Limb (tissue), 2 donors: ENCODE measurements around the gene LGALS4.
A peak's percentile ranks its signal among the peaks of the same experiment; 100 is the strongest.
"Not testable (repeated sequence)": the region's sequence is repeated elsewhere in the genome, so short reads cannot be mapped to it uniquely, and the experiment has no call there.

ENCODE experiments used
- DNase-seq, 2 donors: peaks; one replicate each; pipeline ENCODE4 v3.0.0-alpha.2; 2016; ENCODE audit errors: extremely low spot score in 2 of 2

Gene LGALS4

DNA sequence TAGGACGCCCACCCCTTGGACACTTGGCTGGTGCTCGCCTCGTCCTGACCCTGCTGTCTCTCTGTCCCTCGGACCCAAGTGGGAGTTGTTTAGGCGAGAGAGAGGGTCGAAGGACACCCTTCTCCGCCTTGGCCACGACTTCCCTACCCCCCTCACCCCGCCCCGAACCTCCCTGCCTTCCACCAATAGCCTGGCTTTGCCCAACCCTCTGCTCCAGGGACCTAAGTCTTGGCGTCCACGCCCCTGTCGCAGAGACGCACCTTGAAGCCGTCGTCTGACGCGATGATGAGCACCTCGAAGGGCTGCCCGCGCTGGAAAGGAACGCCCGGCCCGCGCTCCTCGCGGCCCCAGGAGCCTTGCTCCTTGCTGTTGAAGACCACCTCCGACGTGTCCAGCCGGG is 41.2 kb downstream of the LGALS4 start:
- not testable (repeated sequence) for DNase-seq

DNA sequence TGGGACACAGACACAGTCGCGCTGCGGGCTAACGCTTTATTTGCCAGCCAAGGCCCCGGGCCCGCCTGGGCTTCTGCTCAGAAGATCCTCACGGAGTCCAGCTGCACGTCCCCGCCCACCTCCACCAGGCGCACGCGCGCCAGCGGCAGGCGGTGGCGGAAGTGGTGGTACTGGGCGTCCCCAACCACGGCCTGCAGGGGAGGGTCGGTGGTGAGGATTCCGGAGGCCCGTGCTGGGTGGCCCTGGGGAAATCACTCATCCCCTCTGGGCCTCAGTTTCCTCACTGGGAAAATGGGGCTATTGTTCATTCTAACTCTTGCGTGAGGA is 41.8 kb downstream of the LGALS4 start:
- DNase-seq = not testable (repeated sequence)

DNA sequence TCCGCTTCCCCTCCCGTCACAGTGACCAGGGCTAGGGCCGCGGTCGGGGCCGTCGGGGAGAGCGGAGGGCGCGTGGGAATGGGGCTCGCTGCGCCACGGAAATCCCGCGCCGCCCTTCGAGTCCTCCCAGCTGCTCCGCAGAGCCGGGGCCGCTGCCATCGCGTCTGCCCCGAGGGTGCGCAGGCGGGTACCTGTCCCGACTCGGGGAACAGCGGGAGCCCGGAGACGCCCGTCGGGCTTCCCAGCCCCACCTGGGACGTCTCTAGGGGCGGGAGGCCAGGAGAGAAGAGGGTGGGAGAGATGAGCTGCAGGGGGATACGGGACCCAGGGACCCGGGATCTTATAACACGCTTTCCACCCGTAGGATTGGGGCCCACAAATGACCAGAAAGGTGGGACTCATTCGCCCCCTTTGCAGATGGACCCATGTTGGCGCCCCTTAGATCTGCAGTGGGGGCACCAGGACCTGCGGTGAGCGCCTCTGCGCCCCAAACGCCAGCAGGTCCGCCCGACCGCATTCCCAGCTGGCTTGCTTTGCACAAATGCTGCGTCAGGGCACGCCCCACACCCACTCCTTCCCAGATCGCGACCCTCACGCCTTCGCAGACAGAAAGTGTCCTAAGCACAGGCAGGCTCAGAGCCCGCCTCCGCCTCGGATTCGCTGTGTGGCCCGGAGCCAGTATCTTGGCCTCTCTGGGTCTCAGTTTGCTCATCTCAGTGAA is 42.4 kb downstream of the LGALS4 start:
- DNase-seq = not testable (repeated sequence)

DNA sequence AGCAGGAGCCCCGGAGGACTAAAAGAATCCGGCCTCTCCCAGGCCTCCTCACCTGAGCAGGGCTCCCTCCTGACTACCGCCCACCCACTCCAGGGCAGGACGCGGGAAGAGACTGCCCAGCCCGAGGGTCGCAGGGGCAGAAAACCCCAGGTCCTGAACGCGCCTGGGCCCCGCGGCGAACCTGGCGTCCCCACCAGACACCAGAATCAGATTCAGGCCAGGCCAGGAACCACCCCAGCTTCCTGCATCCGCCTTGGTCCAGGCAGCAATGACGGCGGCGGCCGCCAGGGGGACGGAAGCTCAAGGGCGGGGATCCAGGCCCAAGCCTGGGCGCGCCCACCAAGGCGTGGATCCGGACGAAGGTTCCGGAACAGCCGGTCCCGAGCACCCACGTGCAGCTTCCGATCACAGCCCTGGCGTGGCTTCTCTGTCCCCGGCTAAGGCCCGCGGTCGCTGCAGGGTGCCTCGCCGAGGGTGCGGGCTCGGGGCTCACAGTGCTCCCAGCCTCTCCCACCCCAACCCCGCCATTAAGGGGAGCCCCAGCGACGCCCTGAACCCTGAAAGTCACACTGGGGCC is 43.0 kb downstream of the LGALS4 start:
- DNase-seq = peak; percentile 77 to 89

- DNase-seq = no peak
Observed at GRCh38 chr19:38766276-38767047, 46.3 kb downstream of the LGALS4 start.

GRCh38 chr19:38765214-38765613 is 47.5 kb downstream of the LGALS4 start:
- DNase-seq = no peak

DNA sequence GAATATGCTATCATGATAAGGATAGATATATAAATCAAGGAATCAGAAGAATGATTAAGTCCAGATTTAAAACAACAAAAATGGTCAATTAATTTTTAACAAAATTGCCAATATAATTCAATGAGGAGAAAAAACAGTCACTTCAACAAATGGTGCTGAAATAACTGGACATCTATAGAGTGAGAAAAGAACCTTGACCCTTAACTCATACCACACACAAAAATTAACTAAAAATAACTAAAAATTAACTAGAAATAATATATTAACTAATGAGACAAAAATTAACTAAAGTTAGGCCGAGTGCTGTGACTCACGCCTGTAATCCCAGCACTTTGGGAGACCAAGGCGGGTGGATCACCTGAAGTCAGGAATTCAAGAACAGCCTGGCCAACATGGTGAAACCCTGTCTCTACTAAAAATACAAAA is 48.9 kb downstream of the LGALS4 start:
- DNase-seq = no peak

DNA sequence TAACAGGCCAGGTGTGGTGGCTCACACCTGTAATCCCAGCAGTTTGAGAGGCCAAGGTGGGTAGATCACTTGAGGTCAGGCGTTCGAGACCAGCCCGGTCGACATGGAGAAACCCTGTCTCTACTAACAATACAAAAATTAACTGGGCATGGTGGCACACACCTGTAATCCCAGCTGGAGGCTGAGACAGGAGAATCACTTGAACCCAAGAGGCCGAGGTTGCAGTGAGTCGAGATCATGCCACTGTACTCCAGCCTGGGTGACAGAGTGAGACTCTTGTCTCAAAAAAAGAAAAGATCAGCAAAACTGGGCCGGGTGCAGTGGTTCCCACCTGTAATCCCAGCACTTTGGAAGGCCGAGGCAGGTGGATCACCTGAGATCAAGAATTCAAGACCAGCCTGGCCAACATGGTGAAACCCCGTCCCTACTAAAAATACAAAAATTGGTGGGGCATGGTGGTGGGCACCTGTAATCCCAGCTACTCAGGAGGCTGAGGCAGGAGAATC is 50.8 kb downstream of the LGALS4 start:
- DNase-seq = not testable (repeated sequence)

DNA sequence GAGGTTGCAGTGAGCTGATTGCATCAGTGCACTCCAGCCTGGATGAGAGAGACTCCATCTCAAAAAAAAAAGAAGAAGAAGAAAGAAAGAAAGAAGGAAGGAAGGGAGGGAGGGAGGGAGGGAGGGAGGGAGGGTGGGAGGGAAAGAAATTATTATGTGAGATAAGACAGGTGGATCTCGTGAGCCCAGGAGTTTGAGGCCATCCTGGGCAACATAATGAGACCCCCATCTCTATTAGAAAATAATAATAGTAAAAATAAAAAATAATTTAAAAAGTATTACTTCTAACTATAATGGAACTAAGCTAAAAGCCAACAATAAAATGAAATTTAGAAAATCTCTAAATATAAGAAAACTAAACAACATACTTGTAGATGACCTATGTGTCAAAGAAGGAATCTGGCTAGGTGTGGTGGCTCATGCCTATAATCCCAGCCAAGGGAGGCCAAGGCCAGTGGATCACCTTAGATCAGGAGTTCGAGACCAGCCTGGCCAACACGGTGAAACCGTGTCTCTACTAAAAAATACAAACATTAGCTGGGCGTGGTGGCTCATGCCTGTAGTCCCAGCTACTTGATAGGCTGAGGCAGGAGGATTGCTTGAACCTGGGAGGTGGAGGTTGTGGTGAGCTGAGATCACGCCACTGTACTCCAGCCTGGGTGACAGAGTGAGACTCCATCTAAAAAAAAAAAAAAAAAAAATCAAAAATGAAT is 51.8 kb downstream of the LGALS4 start:
- DNase-seq = not testable (repeated sequence)

DNA sequence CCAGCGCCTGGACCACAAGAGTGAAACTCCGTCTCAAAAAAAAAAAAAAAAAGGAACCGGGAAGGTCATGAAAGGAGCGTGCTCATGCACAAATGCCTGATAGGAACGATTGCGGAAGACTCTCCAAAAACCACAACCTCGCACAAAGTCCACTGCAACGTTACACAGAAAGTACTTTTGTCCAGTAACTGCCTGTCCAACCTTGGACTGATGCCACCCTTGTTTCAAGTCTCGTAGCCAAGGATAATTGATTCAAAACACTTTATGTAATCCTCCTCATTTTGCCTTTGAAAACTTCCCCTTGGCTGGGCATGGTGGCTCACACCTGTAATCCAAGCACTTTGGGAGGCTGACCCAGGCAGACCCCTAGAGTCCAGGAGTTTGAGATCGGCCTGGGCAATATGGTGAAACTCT is 53.1 kb downstream of the LGALS4 start:
- no peak for DNase-seq

GRCh38 chr19:38754196-38754595 is 58.5 kb downstream of the LGALS4 start:
- not testable (repeated sequence) for DNase-seq

DNA sequence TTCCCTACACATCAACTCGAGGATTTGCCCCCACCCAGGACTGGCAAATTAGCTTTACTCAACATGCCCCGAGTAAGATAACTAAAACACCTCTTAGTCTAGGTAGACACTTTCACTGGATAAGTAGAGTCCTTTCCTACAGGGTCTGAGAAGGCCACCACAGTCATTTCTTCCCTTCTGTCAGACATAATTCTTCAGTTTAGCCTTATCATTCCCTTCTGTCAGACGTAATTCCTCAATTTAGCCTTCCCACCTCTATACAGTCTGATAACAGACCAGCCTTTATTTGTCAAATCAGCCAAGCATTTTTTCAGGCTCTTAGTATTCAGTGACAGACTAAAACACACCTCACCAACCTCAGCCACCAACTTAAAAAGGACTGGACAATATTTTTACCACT is 59.0 kb downstream of the LGALS4 start:
- DNase-seq = not testable (repeated sequence)
